Kidney epithelial cell (primary cell): Measurements from ENCODE around the gene PLAAT3. TPM values are rescaled to one million over a fixed set of nuclear protein-coding genes. Genes with fewer than 3 reads are reported as not detected.
"Not testable (repeated sequence)": the region's sequence is repeated elsewhere in the genome, so short reads cannot be mapped to it uniquely, and the experiment has no call there.

Experiments used
- DNase-seq: peaks from one replicate; pipeline ENCODE4 v3.0.0-alpha.2; 2010; ENCODE audit warnings: low read depth
- H3K27me3 ChIP-seq: 2 replicates; pipeline ENCODE4 v1.6.0; 2011; ENCODE audit warnings: low read length; ENCODE audit not compliant: control insufficient read depth, insufficient read depth
- H3K36me3 ChIP-seq: 2 replicates; pipeline ENCODE4 v1.5.1; 2011; ENCODE audit warnings: low read length; ENCODE audit not compliant: control insufficient read depth, insufficient read depth
- H3K4me3 ChIP-seq: 2 replicates; pipeline ENCODE4 v1.5.1; 2011; ENCODE audit warnings: low read depth, mild to moderate bottlenecking, control low read depth, low read length
- CTCF ChIP-seq: IDR thresholded peaks from 2 replicates; pipeline ENCODE4 v1.5.1; 2011; ENCODE audit warnings: mild to moderate bottlenecking, moderate library complexity, low read length, control low read depth, inconsistent platforms; ENCODE audit not compliant: insufficient read depth, poor library complexity, severe bottlenecking
- total RNA-seq: library from RNA; depleted of rRNA; stranded (reverse); fragments of >200 nt; gene quantifications from 2 replicates; pipeline ENCODE4 v1.2.3, GENCODE V29; 2015

PLAAT3 gene
- total RNA-seq, 1 donor from 2014 or later, result 81.0 TPM

GRCh38 chr11:63621071-63621470 lies 6.8 kb upstream of the PLAAT3 start:
- Histone ChIP-seq H3K27me3 (no peaks in the 10 kb centered on the region), H3K4me3 (no peak overlapping the region), H3K36me3 (no peaks in the 10 kb centered on the region)
- no peak for TF ChIP-seq CTCF
- no peak for DNase-seq

- no peak overlapping the region for H3K4me3 ChIP-seq
- DNase-seq, result no peak
- H3K36me3 ChIP-seq, result no peaks in the 10 kb centered on the region
- no peaks in the 10 kb centered on the region for H3K27me3 ChIP-seq
- no peak for TF ChIP-seq CTCF
Measured at GRCh38 chr11:63619967-63620366, 5.7 kb upstream of the PLAAT3 start.

DNA sequence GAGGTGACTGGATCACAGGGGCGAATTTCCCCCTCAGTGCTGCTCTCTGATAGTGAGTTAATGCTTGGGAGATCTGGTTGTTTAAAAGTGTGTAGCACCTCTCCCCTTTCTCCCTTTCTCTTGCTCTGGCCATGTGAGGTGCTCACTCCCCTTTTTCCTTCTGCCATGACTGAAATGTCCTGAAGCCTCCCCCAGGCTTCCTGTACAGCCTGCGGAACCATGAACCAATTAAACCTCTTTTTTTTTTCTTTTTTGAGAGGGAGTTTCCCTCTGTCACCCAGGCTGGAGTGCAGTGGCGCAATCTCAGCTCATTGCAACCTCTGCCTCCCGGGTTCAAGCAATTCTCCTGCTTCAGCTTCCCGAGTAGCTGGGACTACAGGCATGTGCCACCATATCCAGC lies 3.5 kb upstream of the PLAAT3 start:
- not testable (repeated sequence) for DNase-seq, H3K4me3 ChIP-seq, H3K27me3 ChIP-seq, H3K36me3 ChIP-seq

GRCh38 chr11:63616953-63617352 lies 2.7 kb upstream of the PLAAT3 start:
- Histone ChIP-seq H3K27me3 (no peaks in the 10 kb centered on the region), H3K4me3 (no peak overlapping the region), H3K36me3 (no peaks in the 10 kb centered on the region)
- TF ChIP-seq CTCF, result no peak
- DNase-seq, result no peak

DNA sequence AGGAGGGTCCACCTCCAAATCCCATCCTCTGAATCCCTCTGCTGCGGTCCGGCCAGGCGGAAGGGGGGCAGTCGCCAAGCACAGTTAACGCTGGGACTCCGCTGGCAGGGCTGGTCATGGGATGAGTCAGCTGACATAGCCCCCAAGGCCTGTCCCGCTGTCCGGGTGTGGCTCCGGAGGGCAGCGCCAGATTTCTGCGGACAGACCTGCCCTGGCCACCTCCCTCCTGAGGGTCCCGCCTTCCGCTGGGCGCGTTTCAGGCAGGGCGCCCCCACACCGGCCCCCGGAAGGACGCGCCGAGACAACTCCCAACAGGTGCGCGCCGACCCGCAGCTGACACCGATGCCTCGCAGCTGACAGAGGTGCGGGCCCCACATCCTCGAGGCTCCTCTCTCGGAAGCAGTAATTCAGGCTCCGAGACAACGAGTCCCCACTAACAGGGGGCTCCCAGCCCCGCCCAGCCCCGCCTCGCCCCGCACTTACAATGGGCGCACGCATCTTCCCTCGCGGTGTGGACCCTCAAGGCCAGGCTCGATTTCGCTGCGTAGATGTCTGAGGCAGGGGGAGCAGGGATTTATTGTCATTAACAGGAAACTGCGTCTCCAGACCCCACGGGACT lies 607 bp downstream of the PLAAT3 start:
- peak overlapping the region; percentile 81 for H3K4me3 ChIP-seq
- H3K36me3 ChIP-seq, result no peaks in the 10 kb centered on the region
- no peak for TF ChIP-seq CTCF
- H3K27me3 ChIP-seq, result no peaks in the 10 kb centered on the region
- DNase-seq, result no peak

DNA sequence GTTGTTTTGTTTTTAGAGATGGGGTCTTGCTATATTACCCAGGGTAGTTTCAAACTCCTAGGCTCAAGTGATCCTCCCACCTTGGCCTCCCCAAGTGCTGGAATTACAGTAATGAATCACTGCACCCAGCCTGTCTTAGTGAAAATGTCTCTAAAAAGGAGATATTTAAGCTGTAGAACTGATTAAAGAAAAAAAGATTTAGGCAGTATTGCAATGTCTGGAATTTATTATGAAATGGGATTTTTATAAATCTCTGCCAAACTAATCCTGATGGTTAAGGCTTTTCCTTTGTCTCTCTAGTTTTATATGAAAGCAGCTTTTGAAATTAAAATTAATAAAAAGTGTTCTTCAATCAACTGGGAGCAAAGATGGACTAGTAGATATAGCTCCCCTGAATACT lies 2.1 kb downstream of the PLAAT3 start:
- Histone ChIP-seq H3K36me3 (no peaks in the 10 kb centered on the region), H3K27me3 (no peaks in the 10 kb centered on the region), H3K4me3 (no peak overlapping the region)
- DNase-seq, result no peak
- TF ChIP-seq CTCF, result no peak
